ENCODE measurements around the gene CLK2. TPM values are rescaled to one million over a fixed set of nuclear protein-coding genes. Genes with fewer than 3 reads are reported as not detected.
A peak's percentile ranks its signal among the peaks of the same experiment; 100 is the strongest.
"Not testable (repeated sequence)": the region's sequence is repeated elsewhere in the genome, so short reads cannot be mapped to it uniquely, and the experiment has no call there.

CLK2 gene
- polyA plus RNA-seq, 1 donor from 2014 or later: 44.4 TPM

GRCh38 chr1:155226188-155226909, 47.0 kb downstream of the CLK2 start:
- H3K36me3 ChIP-seq (ENCODE audit: insufficient read depth, low read length): no peaks in the 10 kb centered on the region
- no peaks in the 10 kb centered on the region for H3K27me3 ChIP-seq (ENCODE audit: insufficient read depth, low read depth, low read length)
- H4K20me1 ChIP-seq (ENCODE audit: insufficient read depth): no peaks in the 10 kb centered on the region
- H3F3A ChIP-seq (ENCODE audit: insufficient read depth, low read length, poor library complexity, severe bottlenecking): peaks cover 6% of the 10 kb centered on the region
- peak overlapping the region; percentile 83 for H3K4me2 ChIP-seq (ENCODE audit: low read length)
- H3K9me2 ChIP-seq (ENCODE audit: insufficient read depth, low read length): no peaks in the 10 kb centered on the region
- H3K4me3 ChIP-seq (ENCODE audit: low read length): peak overlapping the region; percentile 92
- H2AFZ ChIP-seq (ENCODE audit: low read depth, low read length): peak overlapping the region; percentile 81
- no peaks in the 10 kb centered on the region for H3K9me3 ChIP-seq (ENCODE audit: low read length)
- TF ChIP-seq SMC3 (conservative IDR thresholded peaks at IDR 0.05; ENCODE audit: poor library complexity): peak; percentile 58
- peak; percentile 75 for TF ChIP-seq CTCF (IDR thresholded peaks at IDR 0.05; ENCODE audit: poor library complexity, severe bottlenecking)
- no peak for TF ChIP-seq REST (IDR thresholded peaks at IDR 0.05; ENCODE audit: borderline replicate concordance)
- no peak for TF ChIP-seq POLR2AphosphoS5 (IDR thresholded peaks at IDR 0.05)
- TF ChIP-seq RAD21 (conservative IDR thresholded peaks at IDR 0.05): peak; percentile 64
- peak overlapping the region; percentile 88 for H3K9ac ChIP-seq (ENCODE audit: low read length)
- peaks cover 11% of the 10 kb centered on the region for H3K79me2 ChIP-seq (replicated peaks; ENCODE audit: insufficient read depth, low read length)
- H3K27ac ChIP-seq (ENCODE audit: low read length): peak overlapping the region; percentile 97

- not testable (repeated sequence) for H3K27ac ChIP-seq (ENCODE audit: low read length); H3K9me3 ChIP-seq (ENCODE audit: low read length); H3K36me3 ChIP-seq (ENCODE audit: insufficient read depth, low read length); H3K9me2 ChIP-seq (ENCODE audit: insufficient read depth, low read length); H2AFZ ChIP-seq (ENCODE audit: low read depth, low read length); H4K20me1 ChIP-seq (ENCODE audit: insufficient read depth); H3K27me3 ChIP-seq (ENCODE audit: insufficient read depth, low read depth, low read length); H3K4me2 ChIP-seq (ENCODE audit: low read length); H3F3A ChIP-seq (ENCODE audit: insufficient read depth, low read length, poor library complexity, severe bottlenecking); H3K9ac ChIP-seq (ENCODE audit: low read length)
- H3K4me3 ChIP-seq (ENCODE audit: low read length): peak overlapping the region; percentile 92
- H3K79me2 ChIP-seq (replicated peaks; ENCODE audit: insufficient read depth, low read length): peaks cover 11% of the 10 kb centered on the region
These were observed 47.9 kb downstream of the CLK2 start for GRCh38 chr1:155225404-155225759.

- Histone ChIP-seq H3K9ac (ENCODE audit: low read length) (no peak overlapping the region), H3K27ac (ENCODE audit: low read length) (no peak overlapping the region)
These were observed 50.3 kb downstream of the CLK2 start for GRCh38 chr1:155223047-155223446.

More at GRCh38 chr1:155223047-155223446, 50.3 kb downstream of the CLK2 start:
- Histone ChIP-seq H3F3A (ENCODE audit: insufficient read depth, low read length, poor library complexity, severe bottlenecking) (peaks cover 6% of the 10 kb centered on the region), H3K36me3 (ENCODE audit: insufficient read depth, low read length) (no peaks in the 10 kb centered on the region), H3K79me2 (replicated peaks; ENCODE audit: insufficient read depth, low read length) (peaks cover 11% of the 10 kb centered on the region), H2AFZ (ENCODE audit: low read depth, low read length) (no peak overlapping the region), H4K20me1 (ENCODE audit: insufficient read depth) (no peaks in the 10 kb centered on the region), H3K9me2 (ENCODE audit: insufficient read depth, low read length) (no peaks in the 10 kb centered on the region), H3K27me3 (ENCODE audit: insufficient read depth, low read depth, low read length) (no peaks in the 10 kb centered on the region), H3K9me3 (ENCODE audit: low read length) (no peaks in the 10 kb centered on the region), H3K4me2 (ENCODE audit: low read length) (no peak overlapping the region), H3K4me3 (ENCODE audit: low read length) (no peak overlapping the region)
- TF ChIP-seq EP300 (conservative IDR thresholded peaks at IDR 0.05; ENCODE audit: poor library complexity, severe bottlenecking): no peak
- TF ChIP-seq CTCF (IDR thresholded peaks at IDR 0.05; ENCODE audit: poor library complexity, severe bottlenecking): no peak
- no peak for TF ChIP-seq REST (IDR thresholded peaks at IDR 0.05; ENCODE audit: borderline replicate concordance)
- TF ChIP-seq SMC3 (conservative IDR thresholded peaks at IDR 0.05; ENCODE audit: poor library complexity): no peak
- TF ChIP-seq EZH2 (IDR thresholded peaks at IDR 0.05; ENCODE audit: borderline replicate concordance, insufficient read depth, low read length, poor library complexity, severe bottlenecking): no peak
- TF ChIP-seq RAD21 (conservative IDR thresholded peaks at IDR 0.05): no peak
- no peak for TF ChIP-seq POLR2AphosphoS5 (IDR thresholded peaks at IDR 0.05)
- TF ChIP-seq TAF1 (IDR thresholded peaks at IDR 0.05; ENCODE audit: low read depth): no peak
- no peak for TF ChIP-seq MXI1 (conservative IDR thresholded peaks at IDR 0.05; ENCODE audit: poor library complexity, severe bottlenecking)
